T-cell (primary cell): ENCODE data around the gene PLXNA2. TPM values are rescaled to one million over a fixed set of nuclear protein-coding genes. Genes with fewer than 3 reads are reported as not detected.

Source experiments
- ATAC-seq, 4 experiments: fragments of 200-7000 bp in 3 of 4; fragments of 150-1000 bp in 1 of 4; cut with Tn5 transposase; replicated peaks in 1 of 4; 1 replicate in 3 of 4; 2 replicates in 1 of 4; pipeline ENCODE4 v1.10.0; 2021; ENCODE audit warnings: moderate library complexity in 3 of 4, mild to moderate bottlenecking in 2 of 4, moderate number of reproducible peaks in 1 of 4
- CTCF ChIA-PET, 2 donors: fragments of 300-600 bp; sonication (Branson Sonifier 250); formaldehyde crosslinking; loops; one replicate each; lab custom pipeline; 2022; ENCODE audit warnings: antibody characterized with exemption in 2 of 2; lab: Charles Lee
- POLR2A ChIA-PET, 2 donors: fragments of 300-600 bp; sonication (Branson Sonifier 250); formaldehyde crosslinking; loops; one replicate each; lab custom pipeline; 2022; ENCODE audit warnings: antibody characterized with exemption in 2 of 2; lab: Charles Lee
- DNase-seq, 35 experiments: peaks; one replicate each; pipeline versions ENCODE4 v3.0.0 to v3.0.0-alpha.2; 2013 to 2023
- H3K27ac ChIP-seq: one replicate; pipeline ENCODE4 v1.5.1; 2013; ENCODE audit warnings: low read length
- H3K27me3 ChIP-seq, 2 experiments: replicated peaks in 1 of 2; 1 replicate in 1 of 2; 2 replicates in 1 of 2; pipeline versions ENCODE4 v1.6.1 to v1.7.0; 2013; ENCODE audit warnings: low read length in 1 of 2, mixed read lengths in 1 of 2; ENCODE audit not compliant: control insufficient read depth in 2 of 2, insufficient read depth in 2 of 2; ENCODE audit errors: extremely low read depth in 1 of 2
- H3K36me3 ChIP-seq, 2 donors: 1 replicate in 1 of 2; 2 replicates in 1 of 2; pipeline versions ENCODE4 v1.6.1 to v1.7.0; 2013; ENCODE audit warnings: low read length in 1 of 2; ENCODE audit not compliant: control insufficient read depth in 2 of 2, insufficient read depth in 1 of 2; ENCODE audit errors: extremely low read depth in 1 of 2
- H3K4me1 ChIP-seq, 2 experiments: 1 replicate in 1 of 2; 2 replicates in 1 of 2; pipeline versions ENCODE4 v1.6.1 to v1.7.0; 2013; ENCODE audit warnings: low read length in 2 of 2, mixed read lengths in 1 of 2; ENCODE audit not compliant: insufficient read depth in 2 of 2, control insufficient read depth in 1 of 2; ENCODE audit errors: extremely low read depth in 1 of 2
- H3K4me3 ChIP-seq, 2 donors: 1 replicate in 1 of 2; 2 replicates in 1 of 2; pipeline versions ENCODE4 v1.5.1 to v1.7.0; 2013; ENCODE audit warnings: mild to moderate bottlenecking in 2 of 2, low read length in 1 of 2, moderate library complexity in 1 of 2; ENCODE audit not compliant: control insufficient read depth in 1 of 2; ENCODE audit errors: extremely low read depth in 1 of 2
- H3K9me3 ChIP-seq: 2 replicates; pipeline ENCODE4 v1.7.0; 2013
- H3K27ac Mint-ChIP-seq, 2 donors: one replicate each; pipeline ENCODE4 v1.8.0; 2020 to 2021; ENCODE audit warnings: mild to moderate bottlenecking in 2 of 2, mixed read lengths in 2 of 2
- H3K27me3 Mint-ChIP-seq, 2 donors: one replicate each; pipeline ENCODE4 v1.8.0; 2021 to 2022; ENCODE audit warnings: mixed read lengths in 2 of 2
- H3K36me3 Mint-ChIP-seq: one replicate; pipeline ENCODE4 v1.8.0; 2021; ENCODE audit warnings: mixed read lengths
- H3K4me1 Mint-ChIP-seq, 3 donors: one replicate each; pipeline ENCODE4 v1.8.0; 2020 to 2022; ENCODE audit warnings: mixed read lengths in 3 of 3, mild to moderate bottlenecking in 1 of 3
- H3K4me3 Mint-ChIP-seq, 3 donors: one replicate each; pipeline ENCODE4 v1.8.0; 2020 to 2022; ENCODE audit warnings: mild to moderate bottlenecking in 3 of 3, mixed read lengths in 3 of 3, moderate library complexity in 3 of 3
- H3K9me3 Mint-ChIP-seq, 3 donors: one replicate each; pipeline ENCODE4 v1.8.0; 2020 to 2022; ENCODE audit warnings: mixed read lengths in 3 of 3
- WGBS: methylation state at CpG from one replicate; pipeline ENCODE4 v1.1.5; 2013; ENCODE audit warnings: missing lambda C conversion rate; ENCODE audit not compliant: insufficient coverage; 5-methylcytosine and 5-hydroxymethylcytosine counted together
- total RNA-seq, 35 experiments: library from RNA in 6 of 35; stranded (reverse) in 6 of 35; fragments of 120-200 nt in 1 of 35; gene quantifications; one replicate each; pipeline versions ENCODE4 v1.2.1 to v1.2.4 and lab custom pipeline; 2013 to 2026

The PLXNA2 gene
- total RNA-seq, 5 donors from 2014 or later (not counting 1 experiment from before 2014, with no cell fraction given): 1.3 to 2.6 (median 2.2) TPM

GRCh38 chr1:208008534-208008933 lies 235.7 kb downstream of the PLXNA2 start:
- no peak overlapping the region for H3K4me3 ChIP-seq
- no peak overlapping the region for H3K27ac Mint-ChIP-seq
- 87% methylated on average over 3 of the region's 3 CpGs for WGBS
- POLR2A ChIA-PET: no interaction called here
- no peaks in the 10 kb centered on the region for H3K9me3 Mint-ChIP-seq
- no peak overlapping the region for H3K27ac ChIP-seq
- H3K36me3 Mint-ChIP-seq: peaks cover 3% of the 10 kb centered on the region
- no peaks in the 10 kb centered on the region for H3K4me1 Mint-ChIP-seq
- H3K27me3 ChIP-seq: no peaks in the 10 kb centered on the region
- H3K9me3 ChIP-seq: no peaks in the 10 kb centered on the region
- H3K4me3 Mint-ChIP-seq: no peak overlapping the region
- H3K27me3 Mint-ChIP-seq: peaks cover 0 to 4% of the 10 kb centered on the region in 2 donors
- H3K4me1 ChIP-seq: no peaks in the 10 kb centered on the region
- no peaks in the 10 kb centered on the region for H3K36me3 ChIP-seq
- CTCF ChIA-PET: no interaction called here
- no peak for ATAC-seq
- DNase-seq: no peak

GRCh38 chr1:208007938-208008342 lies 236.2 kb downstream of the PLXNA2 start:
- CTCF ChIA-PET: interaction anchor here in 1 of 2 donors (0.7 kb wide), 1 partner anchor 1194 kb away, joined by 3 read pairs; no protein-coding TSS in a partner anchor
- Histone ChIP-seq H3K27me3 (no peaks in the 10 kb centered on the region), H3K27ac (no peak overlapping the region), H3K4me1 (no peaks in the 10 kb centered on the region), H3K36me3 (no peaks in the 10 kb centered on the region), H3K4me3 (no peak overlapping the region), H3K9me3 (no peaks in the 10 kb centered on the region)
- Mint-ChIP-seq H3K9me3 (no peaks in the 10 kb centered on the region), H3K4me3 (no peak overlapping the region), H3K36me3 (peaks cover 3% of the 10 kb centered on the region), H3K27me3 (peaks cover 0 to 4% of the 10 kb centered on the region in 2 donors), H3K4me1 (no peaks in the 10 kb centered on the region), H3K27ac (no peak overlapping the region)
- WGBS: 82% methylated on average over 4 of the region's 5 CpGs
- no peak for DNase-seq
- no peak for ATAC-seq
- POLR2A ChIA-PET: no interaction called here

GRCh38 chr1:208007319-208007937 lies 236.8 kb downstream of the PLXNA2 start:
- Mint-ChIP-seq H3K27ac (no peak overlapping the region), H3K27me3 (peaks cover 0 to 7% of the 10 kb centered on the region in 2 donors)

GRCh38 chr1:208006258-208006920 lies 237.8 kb downstream of the PLXNA2 start:
- CTCF ChIA-PET: interaction anchor here in 1 of 2 donors (1.0 kb wide), 1 partner anchor 9 kb away, joined by 3 read pairs; no protein-coding TSS in a partner anchor
- peaks cover 0 to 9% of the 10 kb centered on the region in 2 experiments for H3K27me3 ChIP-seq
- Mint-ChIP-seq H3K9me3 (no peaks in the 10 kb centered on the region), H3K27ac (no peak overlapping the region), H3K36me3 (peaks cover 3% of the 10 kb centered on the region), H3K4me1 (no peaks in the 10 kb centered on the region), H3K27me3 (peaks cover 0 to 7% of the 10 kb centered on the region in 2 donors), H3K4me3 (no peak overlapping the region)
- H3K9me3 ChIP-seq: no peaks in the 10 kb centered on the region
- ATAC-seq (no peak), DNase-seq (no peak)
- POLR2A ChIA-PET: no interaction called here
- WGBS: no CpG with 5 or more reads among the region's 2 CpGs
- no peaks in the 10 kb centered on the region for H3K4me1 ChIP-seq
- no peak overlapping the region for H3K4me3 ChIP-seq
- H3K27ac ChIP-seq: no peak overlapping the region
- no peaks in the 10 kb centered on the region for H3K36me3 ChIP-seq

More at GRCh38 chr1:208007319-208007937, 236.8 kb downstream of the PLXNA2 start:
- no peak overlapping the region for H3K4me3 ChIP-seq
- H3K27ac ChIP-seq: no peak overlapping the region
- Mint-ChIP-seq H3K4me1 (no peaks in the 10 kb centered on the region), H3K9me3 (no peaks in the 10 kb centered on the region), H3K36me3 (peaks cover 3% of the 10 kb centered on the region), H3K4me3 (no peak overlapping the region)
- no peaks in the 10 kb centered on the region for H3K36me3 ChIP-seq
- ChIA-PET CTCF (interaction anchor here in 1 of 2 donors (0.7 kb wide), 1 partner anchor 1194 kb away, joined by 3 read pairs; no protein-coding TSS in a partner anchor), POLR2A (no interaction called here)
- WGBS: no CpG with 5 or more reads among the region's 3 CpGs
- ATAC-seq (no peak), DNase-seq (no peak)
- peaks cover 0 to 5% of the 10 kb centered on the region in 2 experiments for H3K27me3 ChIP-seq
- H3K9me3 ChIP-seq: no peaks in the 10 kb centered on the region
- no peaks in the 10 kb centered on the region for H3K4me1 ChIP-seq

DNA sequence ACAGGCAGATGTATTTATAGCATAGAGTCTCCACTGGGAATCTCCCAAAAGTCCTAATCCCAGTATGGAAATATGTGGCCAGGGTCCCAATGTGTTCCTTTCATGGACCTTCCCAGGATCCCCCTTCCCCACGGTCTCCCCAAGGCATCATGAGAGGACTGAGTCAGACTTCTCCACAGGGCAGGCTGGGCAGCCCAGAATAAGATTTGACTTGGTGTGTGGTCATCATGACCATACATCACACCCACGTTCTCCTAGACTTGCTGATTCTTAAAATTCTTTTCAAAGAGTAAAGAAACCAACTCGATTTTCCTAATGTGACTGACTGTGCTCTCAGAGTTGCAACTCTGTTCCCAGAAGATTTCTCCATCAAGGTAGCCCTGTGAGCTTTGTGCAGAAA lies 239.3 kb downstream of the PLXNA2 start:
- POLR2A ChIA-PET: no interaction called here
- ATAC-seq (no peak), DNase-seq (no peak)
- Histone ChIP-seq H3K9me3 (no peaks in the 10 kb centered on the region), H3K27ac (no peak overlapping the region), H3K4me1 (no peaks in the 10 kb centered on the region), H3K36me3 (no peaks in the 10 kb centered on the region), H3K27me3 (peaks cover 0 to 9% of the 10 kb centered on the region in 2 experiments), H3K4me3 (no peak overlapping the region)
- peaks cover 3% of the 10 kb centered on the region for H3K36me3 Mint-ChIP-seq
- no peak overlapping the region for H3K4me3 Mint-ChIP-seq
- CTCF ChIA-PET: no interaction called here
- no peak overlapping the region for H3K27ac Mint-ChIP-seq
- WGBS: 80% methylated on average over 1 of the region's 3 CpGs
- H3K9me3 Mint-ChIP-seq: no peaks in the 10 kb centered on the region
- H3K27me3 Mint-ChIP-seq: peaks cover 0 to 7% of the 10 kb centered on the region in 2 donors
- no peaks in the 10 kb centered on the region for H3K4me1 Mint-ChIP-seq

DNA sequence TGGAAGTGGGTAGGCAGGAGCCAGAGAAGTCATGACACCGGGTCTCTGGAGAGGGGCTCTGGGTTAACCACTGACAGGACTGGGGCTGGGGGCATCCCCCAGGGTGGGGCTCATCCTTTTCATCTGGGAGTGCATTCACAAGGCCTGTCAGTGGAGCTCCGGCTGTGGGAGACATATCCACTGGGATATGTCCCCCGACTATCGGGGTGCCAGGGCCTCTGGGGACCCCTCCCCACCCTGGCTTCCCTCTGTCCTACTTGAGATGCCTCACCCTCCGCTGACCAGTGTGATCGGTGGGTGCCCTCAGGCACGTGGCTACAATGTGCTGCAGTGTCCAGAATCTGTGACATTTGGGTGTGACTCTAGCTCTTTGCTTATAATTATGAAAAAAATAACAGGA lies 240.9 kb downstream of the PLXNA2 start:
- ChIA-PET CTCF (no interaction called here), POLR2A (no interaction called here)
- H3K27ac Mint-ChIP-seq: no peak overlapping the region
- no peaks in the 10 kb centered on the region for H3K9me3 ChIP-seq
- peaks cover 0 to 3% of the 10 kb centered on the region in 2 donors for H3K27me3 Mint-ChIP-seq
- H3K4me3 Mint-ChIP-seq: no peak overlapping the region
- H3K4me1 Mint-ChIP-seq: no peaks in the 10 kb centered on the region
- H3K36me3 ChIP-seq: no peaks in the 10 kb centered on the region
- no peak overlapping the region for H3K27ac ChIP-seq
- DNase-seq: no peak
- no peak for ATAC-seq
- no peak overlapping the region for H3K4me3 ChIP-seq
- WGBS: no CpG with 5 or more reads among the region's 7 CpGs
- no peaks in the 10 kb centered on the region for H3K4me1 ChIP-seq
- no peaks in the 10 kb centered on the region for H3K9me3 Mint-ChIP-seq
- H3K27me3 ChIP-seq: peaks cover 0 to 9% of the 10 kb centered on the region in 2 experiments
- H3K36me3 Mint-ChIP-seq: peaks cover 3% of the 10 kb centered on the region
